Measurements from ENCODE around the gene ESPN.

DNA sequence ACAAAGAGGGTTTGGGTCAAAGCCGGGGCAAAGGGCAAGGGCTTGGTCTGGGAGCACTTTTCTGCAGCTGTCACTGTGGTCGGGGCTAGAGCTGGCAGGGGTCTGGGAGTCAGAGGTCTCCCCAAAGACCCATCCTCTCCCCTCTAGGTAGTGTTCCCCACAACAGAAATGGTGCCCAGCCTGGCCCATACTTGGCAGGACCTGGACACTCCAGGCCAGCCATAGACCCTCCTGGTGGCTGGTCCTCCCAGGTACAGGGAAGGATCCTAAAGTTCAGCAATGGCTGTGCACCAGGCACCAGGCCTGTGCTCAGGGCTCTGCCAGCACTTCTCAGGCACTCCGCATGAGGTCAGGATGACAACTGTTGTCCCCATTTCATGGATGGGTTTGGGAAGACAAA lies 11.0 kb downstream of the ESPN start:
- TF ChIP-seq POLR2AphosphoS5 (IDR thresholded peaks at IDR 0.05) (no peak), POLR2A (IDR thresholded peaks at IDR 0.05) (no peak)
- TF ChIP-seq, protein P1, sequence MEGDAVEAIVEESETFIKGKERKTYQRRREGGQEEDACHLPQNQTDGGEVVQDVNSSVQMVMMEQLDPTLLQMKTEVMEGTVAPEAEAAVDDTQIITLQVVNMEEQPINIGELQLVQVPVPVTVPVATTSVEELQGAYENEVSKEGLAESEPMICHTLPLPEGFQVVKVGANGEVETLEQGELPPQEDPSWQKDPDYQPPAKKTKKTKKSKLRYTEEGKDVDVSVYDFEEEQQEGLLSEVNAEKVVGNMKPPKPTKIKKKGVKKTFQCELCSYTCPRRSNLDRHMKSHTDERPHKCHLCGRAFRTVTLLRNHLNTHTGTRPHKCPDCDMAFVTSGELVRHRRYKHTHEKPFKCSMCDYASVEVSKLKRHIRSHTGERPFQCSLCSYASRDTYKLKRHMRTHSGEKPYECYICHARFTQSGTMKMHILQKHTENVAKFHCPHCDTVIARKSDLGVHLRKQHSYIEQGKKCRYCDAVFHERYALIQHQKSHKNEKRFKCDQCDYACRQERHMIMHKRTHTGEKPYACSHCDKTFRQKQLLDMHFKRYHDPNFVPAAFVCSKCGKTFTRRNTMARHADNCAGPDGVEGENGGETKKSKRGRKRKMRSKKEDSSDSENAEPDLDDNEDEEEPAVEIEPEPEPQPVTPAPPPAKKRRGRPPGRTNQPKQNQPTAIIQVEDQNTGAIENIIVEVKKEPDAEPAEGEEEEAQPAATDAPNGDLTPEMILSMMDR (IDR thresholded peaks at IDR 0.05 in 8 of 11, conservative IDR thresholded peaks at IDR 0.05 in 3 of 11) = no peak

Data from spleen (tissue), 7 donors.